NCI-H69 (cell line): ENCODE results near the gene FXYD1.
A peak's percentile ranks its signal among the peaks of the same experiment; 100 is the strongest.

Experiments used
- DNase-seq: peaks from one replicate; lab custom pipeline; 2025; lab: John Stamatoyannopoulos, UW

Gene FXYD1

GRCh38 chr19:35107545-35107944, 31.1 kb upstream of the FXYD1 start:
- peak; percentile 36 for DNase-seq

DNA sequence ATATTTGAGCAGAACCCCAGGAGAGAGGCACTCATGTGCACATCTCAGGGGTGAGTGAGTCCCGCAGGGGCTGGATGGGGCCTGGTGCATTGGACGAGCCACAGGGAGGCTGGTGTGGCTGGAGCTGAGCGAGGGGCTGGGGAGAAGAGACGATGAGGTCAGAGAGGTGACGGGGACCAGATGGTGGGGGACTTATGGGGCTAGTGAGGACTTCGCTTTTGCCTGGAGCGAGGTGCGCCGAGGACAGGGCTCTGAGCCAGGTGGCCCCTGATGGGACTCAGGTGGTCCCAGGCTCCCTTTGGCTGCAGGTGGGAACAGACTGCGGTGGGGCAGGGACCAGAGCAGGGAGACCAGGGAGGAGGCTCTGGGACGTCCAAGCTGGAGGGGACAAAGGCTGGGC, 29.9 kb upstream of the FXYD1 start:
- no peak for DNase-seq

DNA sequence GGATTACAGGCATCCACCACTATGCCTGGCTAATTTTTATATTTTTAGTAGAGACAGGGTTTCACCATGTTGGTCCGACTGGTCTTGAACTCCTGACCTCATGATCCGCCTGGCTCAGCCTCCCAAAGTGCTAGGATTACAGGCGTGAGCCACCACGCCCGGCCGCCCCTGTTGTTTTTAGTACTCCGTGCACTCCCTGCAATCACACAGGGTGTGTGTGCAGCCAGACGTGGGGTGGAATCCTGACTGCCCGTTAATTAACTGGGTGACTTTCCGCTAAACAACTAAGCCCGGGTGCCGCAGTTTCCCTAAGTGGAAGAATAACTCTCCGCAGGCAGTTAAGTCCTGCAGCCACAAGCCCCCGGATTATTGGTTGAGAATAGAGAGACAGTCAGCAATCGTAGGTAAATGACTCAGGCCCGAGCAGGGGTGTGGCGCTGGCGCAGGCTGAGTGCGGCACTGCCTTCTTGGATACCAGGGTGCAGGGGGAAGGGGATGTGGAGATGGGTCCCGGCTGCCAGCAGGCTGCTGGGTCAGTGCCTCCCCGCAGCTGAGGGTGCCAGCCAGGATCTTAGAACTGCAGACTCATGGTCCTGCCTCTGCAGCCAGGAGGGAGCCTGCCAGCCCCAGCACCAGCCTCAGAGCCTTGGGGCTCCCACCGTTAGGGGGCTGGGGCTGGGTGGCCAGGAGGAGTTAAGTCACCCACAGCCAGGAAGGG, 29.1 kb upstream of the FXYD1 start:
- peak; percentile 60 for DNase-seq

DNA sequence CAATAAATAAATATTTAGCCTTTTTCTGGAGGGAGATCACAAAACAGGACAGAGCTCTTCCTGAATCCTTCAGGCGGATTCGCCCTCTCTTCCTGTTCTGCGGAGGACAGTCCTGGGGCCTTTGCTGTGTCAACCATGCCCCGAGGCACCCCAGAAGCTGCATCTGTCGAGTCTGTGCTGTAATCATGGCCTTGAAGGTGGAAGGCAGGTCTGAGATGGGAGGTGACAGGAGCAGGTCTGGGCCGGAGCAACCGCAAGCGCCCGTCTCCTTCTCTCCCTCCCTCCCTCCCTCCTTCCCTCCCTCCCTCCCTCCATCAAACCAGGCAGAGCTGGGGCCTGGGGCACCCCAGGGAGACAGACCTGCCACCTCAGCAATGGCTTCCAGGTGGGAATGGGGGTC, 27.6 kb upstream of the FXYD1 start:
- peak; percentile 20 for DNase-seq

DNA sequence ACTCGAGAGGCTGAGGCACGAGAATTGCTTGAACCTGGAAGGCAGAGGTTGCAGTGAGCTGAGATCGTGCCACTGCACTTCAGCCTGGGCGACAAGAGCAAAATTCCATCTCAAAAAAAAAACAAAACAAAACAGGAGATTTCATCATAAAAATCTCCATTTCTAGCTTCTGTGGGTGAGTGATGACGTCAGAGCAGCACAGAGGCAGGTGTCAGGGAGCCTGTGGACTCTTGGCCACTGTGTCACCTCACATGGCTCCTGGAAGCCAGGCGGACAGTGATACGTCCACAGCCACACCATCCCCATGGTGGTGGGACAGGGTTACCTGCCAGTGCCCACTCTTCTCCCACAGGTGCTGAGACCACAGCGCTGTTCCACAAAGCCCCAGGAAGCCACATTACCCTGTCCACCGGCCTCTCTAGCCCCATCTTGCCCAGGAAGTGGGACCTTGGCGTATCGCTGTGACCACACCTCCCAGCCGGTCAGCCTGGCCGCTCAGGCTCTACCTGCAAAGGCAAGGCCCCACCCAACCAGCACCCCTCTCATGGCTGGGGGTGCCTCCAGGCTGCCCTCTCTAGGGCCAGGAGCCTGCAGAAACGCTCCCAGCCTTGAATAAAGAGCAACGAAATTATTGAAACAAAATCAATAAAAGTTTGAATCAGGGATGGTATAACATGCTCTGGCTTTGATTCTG, 25.5 kb upstream of the FXYD1 start:
- DNase-seq, result no peak

DNA sequence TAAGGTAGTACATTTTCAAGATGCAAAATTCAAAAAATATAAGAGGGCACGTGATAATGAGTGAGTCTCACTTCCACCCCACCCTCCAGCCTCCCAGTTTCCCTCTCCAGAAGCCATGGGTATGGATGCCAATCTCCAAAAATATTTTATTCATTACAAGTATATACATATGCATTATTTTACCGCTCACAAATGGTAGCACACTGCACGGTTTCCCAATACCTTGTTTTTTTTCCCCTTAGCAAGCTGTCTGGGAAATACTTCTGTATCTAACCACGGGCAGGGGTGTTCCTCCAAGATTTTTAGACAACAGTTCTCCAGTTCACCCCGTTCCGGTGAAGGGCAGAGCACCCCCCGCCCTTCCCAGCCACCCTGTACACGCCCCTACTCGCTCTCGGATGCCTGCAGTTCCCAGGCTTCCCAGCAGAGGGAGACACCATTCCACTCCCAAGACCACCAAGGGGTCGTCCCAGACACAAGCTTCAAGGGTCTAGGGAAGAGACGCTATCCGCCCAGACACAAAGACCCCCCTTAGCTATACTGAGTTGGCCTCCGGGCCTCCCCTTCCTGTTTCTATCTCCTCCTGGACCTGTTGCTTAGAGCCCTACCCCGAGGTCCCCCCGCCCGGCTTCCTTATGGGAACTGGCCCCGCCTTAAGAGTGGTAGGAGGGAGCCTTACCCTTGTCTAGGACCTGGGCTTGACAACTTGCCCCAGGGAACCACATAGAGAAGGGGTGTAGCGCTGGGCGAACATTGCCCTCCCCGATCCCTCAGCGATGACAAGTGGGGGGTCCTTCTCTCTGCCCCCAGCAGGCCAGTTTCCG, 24.1 kb upstream of the FXYD1 start:
- DNase-seq, result peak; percentile 92

- DNase-seq, result peak; percentile 72
Measured at GRCh38 chr19:35115177-35115951, 23.3 kb upstream of the FXYD1 start, which contains the start of gene FXYD3. FXYD3 (plus strand) TSS chr19:35115823; CDS start chr19:35119377, 3,554 bp downstream.

- peak; percentile 96 for DNase-seq
Measured at GRCh38 chr19:35116072-35116801, 22.4 kb upstream of the FXYD1 start.

DNA sequence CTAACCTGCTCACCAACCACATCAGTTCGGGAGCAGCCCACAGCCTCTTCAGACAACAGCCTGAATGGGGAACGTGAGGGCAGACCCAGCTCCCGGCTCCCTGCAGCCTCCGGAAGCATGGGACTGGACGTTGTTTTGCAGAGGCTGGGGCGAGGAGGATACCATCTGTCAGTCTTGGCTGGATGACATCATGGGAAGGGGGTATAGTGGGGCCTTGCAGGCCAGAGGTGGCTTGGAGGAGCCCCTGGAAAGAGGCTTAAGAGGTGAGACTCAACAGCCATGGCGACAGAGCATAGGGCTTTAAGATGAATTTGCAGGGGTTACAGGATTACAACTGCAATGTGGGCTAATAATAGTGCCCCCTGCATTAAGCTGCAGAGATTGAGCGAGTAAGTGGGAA, 21.5 kb upstream of the FXYD1 start:
- DNase-seq, result peak; percentile 93

- peak; percentile 60 for DNase-seq
Measured at GRCh38 chr19:35117799-35118198, 20.8 kb upstream of the FXYD1 start.

- DNase-seq, result peak; percentile 41
Measured at GRCh38 chr19:35118268-35119020, 20.2 kb upstream of the FXYD1 start.

- DNase-seq, result peak; percentile 52
Measured at GRCh38 chr19:35119091-35119490, 19.5 kb upstream of the FXYD1 start.

DNA sequence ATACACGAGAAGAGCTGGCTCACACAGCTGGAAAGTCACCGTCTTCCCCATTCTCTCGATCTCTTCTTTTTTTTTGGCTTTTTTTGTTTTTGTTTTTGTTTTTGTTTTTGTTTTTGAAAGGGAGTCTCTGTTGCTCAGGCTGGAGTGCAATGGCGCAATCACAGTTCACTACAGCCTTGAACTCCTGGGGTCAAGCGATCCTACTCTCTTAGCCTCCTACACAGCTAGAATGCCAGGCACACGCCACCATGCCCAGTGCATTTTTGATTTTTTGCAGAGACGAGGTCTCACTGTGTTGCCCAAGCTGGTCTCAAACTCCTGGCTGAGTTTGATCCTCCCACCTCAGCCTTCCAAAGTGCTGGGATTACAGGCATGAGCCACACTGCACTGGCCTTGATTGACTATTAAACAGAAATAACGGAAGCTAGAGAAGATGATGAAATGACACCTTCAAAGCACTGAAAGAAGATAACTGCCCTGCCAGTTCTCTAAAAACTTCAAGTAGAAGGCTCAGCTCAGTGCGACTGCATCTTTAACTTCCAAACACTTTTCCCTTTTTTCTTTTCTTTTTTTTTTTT, 19.0 kb upstream of the FXYD1 start:
- peak; percentile 21 for DNase-seq

DNA sequence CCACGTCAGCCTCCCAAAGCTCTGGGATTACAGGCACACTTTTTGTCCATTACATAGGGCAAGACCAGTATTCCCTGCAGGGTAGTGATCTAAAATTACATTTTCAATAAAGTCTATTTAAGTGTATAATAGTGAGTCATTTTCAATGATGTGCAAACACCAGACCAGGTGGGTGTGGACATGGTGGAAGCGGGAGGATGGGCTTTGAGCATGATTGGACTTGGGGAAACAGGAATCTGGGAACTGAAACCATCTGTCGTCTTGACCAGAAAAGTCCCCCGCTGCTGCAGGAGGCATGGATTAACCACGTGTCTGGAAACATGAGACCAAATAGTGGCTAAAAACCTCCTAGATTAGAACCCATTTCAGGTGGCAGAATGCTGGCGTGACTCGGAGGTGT, 18.1 kb upstream of the FXYD1 start:
- DNase-seq, result peak; percentile 99

DNA sequence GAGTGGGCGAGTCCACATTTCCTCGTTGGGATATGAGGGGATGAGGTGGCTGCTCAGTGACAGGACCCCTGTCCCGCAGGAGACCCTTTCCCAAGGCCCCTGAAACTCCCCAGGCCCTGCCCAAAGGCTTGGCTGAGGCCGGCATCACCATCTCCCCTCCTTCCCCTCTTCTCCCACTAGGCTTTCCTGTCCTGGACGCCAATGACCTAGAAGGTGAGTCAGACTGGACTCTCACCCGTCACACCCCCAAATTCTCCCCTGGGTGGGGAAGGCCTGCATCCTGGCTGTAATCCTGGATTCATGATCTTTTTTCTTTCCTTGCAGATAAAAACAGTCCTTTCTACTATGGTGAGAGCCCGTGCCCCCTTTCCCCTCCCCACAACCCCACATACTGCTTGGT, 17.7 kb upstream of the FXYD1 start:
- DNase-seq, result no peak

- peak; percentile 97 for DNase-seq
Measured at GRCh38 chr19:35122687-35123551, 15.7 kb upstream of the FXYD1 start.

DNA sequence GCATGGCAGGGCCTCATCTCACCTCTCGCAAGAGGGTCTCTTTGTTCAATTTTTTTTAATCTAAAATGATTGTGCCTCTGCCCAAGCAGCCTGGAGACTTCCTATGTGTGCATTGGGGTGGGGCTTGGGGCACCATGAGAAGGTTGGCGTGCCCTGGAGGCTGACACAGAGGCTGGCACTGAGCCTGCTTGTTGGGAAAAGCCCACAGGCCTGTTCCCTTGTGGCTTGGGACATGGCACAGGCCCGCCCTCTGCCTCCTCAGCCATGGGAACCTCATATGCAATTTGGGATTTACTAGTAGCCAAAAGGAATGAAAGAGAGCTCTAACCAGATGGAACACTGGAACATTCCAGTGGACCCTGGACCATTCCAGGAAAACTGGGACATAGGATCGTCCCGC, 15.1 kb upstream of the FXYD1 start:
- DNase-seq, result peak; percentile 81

DNA sequence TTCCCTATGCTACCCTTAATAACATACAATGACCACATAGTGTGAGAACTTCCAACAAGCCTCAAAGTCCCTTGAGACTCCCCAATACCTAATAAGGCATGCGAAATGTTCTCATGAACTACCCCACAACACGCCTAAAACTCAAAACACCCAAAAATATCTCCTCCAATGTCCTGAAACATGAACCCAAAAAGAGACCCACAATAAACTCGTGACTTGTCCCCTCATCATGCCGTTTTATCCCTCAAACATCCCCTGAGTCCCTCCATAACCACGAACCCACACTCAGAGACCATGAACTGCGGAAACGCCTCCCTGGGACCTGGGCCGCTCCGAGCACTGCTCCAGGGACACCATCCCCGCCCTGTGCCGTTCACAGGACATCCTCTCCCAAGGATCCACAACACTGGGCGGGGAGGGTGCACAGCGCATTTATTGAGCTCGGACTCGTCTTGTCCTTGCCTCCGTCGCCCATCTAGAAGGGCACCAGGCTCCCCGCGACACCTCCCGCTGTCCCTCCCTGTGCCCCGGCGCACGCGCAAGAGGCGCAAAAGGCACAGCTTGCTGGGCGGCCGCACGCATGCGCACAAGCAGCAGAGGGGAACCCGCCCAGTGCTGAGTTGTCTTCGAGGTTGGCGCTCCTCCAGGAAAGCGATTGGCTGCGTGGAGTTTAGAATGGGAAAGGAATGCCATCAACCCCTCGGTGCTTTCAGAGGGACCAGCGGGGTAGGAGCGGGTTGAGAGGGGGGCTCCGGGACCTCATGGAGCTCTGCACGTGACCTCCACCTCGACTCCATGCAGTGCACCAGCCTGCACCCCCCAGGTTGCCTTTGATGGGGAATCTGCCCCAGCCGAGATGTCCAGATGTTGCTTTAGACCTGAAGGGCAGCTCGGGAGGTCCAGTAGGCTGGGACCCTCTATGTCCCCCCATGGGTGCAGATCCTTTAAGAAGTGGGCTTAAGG, 14.2 kb upstream of the FXYD1 start:
- peak; percentile 97 for DNase-seq
